Gastrocnemius medialis (tissue), 4 donors: ENCODE measurements around the gene CHST5. TPM values are rescaled to one million over a fixed set of nuclear protein-coding genes. Genes with fewer than 3 reads are reported as not detected.
"Not testable (repeated sequence)": the region's sequence is repeated elsewhere in the genome, so short reads cannot be mapped to it uniquely, and the experiment has no call there.

Experiments
- ATAC-seq, 2 donors: fragments of 150-250 bp; one replicate each; pipeline ENCODE4 v1.9.1; 2016
- DNase-seq, 2 donors: peaks; one replicate each; pipeline ENCODE4 v3.0.0-alpha.2; 2019
- H3K27ac ChIP-seq, 4 donors: fragments of 200-600 bp; sonication (generic); 1 replicate in 1 of 4; 2 replicates in 3 of 4; pipeline ENCODE4 v1.5.1; 2016 to 2018; ENCODE audit warnings: mild to moderate bottlenecking in 2 of 4, moderate library complexity in 1 of 4
- H3K27me3 ChIP-seq, 3 donors: fragments of 200-600 bp; sonication (generic) in 2 of 3; 1 replicate in 1 of 3; 2 replicates in 2 of 3; pipeline versions ENCODE4 v1.5.1 to v1.6.0; 2016 to 2019; ENCODE audit warnings: mild to moderate bottlenecking in 1 of 3, moderate library complexity in 1 of 3
- H3K36me3 ChIP-seq, 2 donors: fragments of 200-600 bp; sonication (generic) in 1 of 2; one replicate each; pipeline ENCODE4 v1.5.1; 2017 to 2018
- H3K4me1 ChIP-seq, 2 donors: fragments of 200-600 bp; sonication (generic) in 1 of 2; one replicate each; pipeline ENCODE4 v1.5.1; 2016 to 2017; ENCODE audit warnings: mild to moderate bottlenecking in 2 of 2
- H3K4me3 ChIP-seq, 4 donors: fragments of 200-600 bp; sonication (generic) in 3 of 4; 1 replicate in 1 of 4; 2 replicates in 3 of 4; pipeline ENCODE4 v1.5.1; 2016 to 2019; ENCODE audit warnings: mild to moderate bottlenecking in 2 of 4
- H3K9me3 ChIP-seq, 3 donors: fragments of 200-600 bp; sonication (generic) in 2 of 3; 1 replicate in 1 of 3; 2 replicates in 2 of 3; pipeline ENCODE4 v1.5.1; 2016 to 2019
- POLR2A ChIP-seq, 2 donors: fragments of 450-650 bp; IDR thresholded peaks; one replicate each; pipeline ENCODE4 v1.6.1; 2017; ENCODE audit warnings: antibody characterized with exemption in 2 of 2, mild to moderate bottlenecking in 2 of 2, moderate library complexity in 2 of 2
- in situ Hi-C, 4 donors: fragments of 200-750 bp; cut with MboI; loops; one replicate each; pipeline versions ENCODE4 v1.15.0 to v1.8.0; 2017; ENCODE audit warnings: low sequenced_read_pairs in 4 of 4
- intact Hi-C: fragments of 100-400 bp; cut with DNase I; formaldehyde crosslinking; loops from one replicate; pipeline ENCODE4 v1.15.1; 2023; ENCODE audit warnings: low total_unique reads
- total RNA-seq, 4 donors: library from RNA; depleted of rRNA; stranded (reverse); fragments of >200 nt; gene quantifications; one replicate each; pipeline versions ENCODE4 v1.1.0 to v1.2.3, GENCODE V29; 2016
- TF ChIP-seq, protein P1 (sequence below), 5 experiments: fragments of 450-650 bp in 3 of 5; fragments of 200-600 bp in 2 of 5; sonication (generic) in 2 of 5; IDR thresholded peaks in 4 of 5; conservative IDR thresholded peaks in 1 of 5; 1 replicate in 4 of 5; 2 replicates in 1 of 5; pipeline ENCODE4 v1.5.1; 2016 to 2019; ENCODE audit warnings: antibody characterized with exemption in 5 of 5, mild to moderate bottlenecking in 3 of 5, moderate library complexity in 3 of 5

Gene CHST5
- total RNA-seq, 4 donors from 2014 or later: 0.12 TPM; not detected in 3

DNA sequence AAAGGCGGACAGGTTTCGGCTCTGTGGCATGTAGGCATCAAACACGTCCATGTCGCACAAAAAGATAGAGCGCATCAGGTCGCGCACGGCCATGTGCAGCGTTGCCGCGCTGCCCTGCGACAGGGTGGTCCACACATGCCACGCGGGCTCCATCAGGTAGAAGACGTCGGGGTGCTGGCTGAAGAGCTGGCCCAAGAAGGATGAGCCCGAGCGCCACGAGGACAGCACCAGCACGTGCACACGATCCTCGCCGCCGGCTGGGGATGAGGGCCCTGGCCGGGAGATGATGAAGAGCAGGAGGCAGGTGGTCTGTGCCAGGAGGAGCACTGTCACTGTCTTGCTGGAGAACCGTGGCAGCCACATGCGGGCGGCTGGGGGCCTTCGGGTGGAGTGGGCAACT lies 5.9 kb downstream of the CHST5 start:
- TF ChIP-seq, protein P1, sequence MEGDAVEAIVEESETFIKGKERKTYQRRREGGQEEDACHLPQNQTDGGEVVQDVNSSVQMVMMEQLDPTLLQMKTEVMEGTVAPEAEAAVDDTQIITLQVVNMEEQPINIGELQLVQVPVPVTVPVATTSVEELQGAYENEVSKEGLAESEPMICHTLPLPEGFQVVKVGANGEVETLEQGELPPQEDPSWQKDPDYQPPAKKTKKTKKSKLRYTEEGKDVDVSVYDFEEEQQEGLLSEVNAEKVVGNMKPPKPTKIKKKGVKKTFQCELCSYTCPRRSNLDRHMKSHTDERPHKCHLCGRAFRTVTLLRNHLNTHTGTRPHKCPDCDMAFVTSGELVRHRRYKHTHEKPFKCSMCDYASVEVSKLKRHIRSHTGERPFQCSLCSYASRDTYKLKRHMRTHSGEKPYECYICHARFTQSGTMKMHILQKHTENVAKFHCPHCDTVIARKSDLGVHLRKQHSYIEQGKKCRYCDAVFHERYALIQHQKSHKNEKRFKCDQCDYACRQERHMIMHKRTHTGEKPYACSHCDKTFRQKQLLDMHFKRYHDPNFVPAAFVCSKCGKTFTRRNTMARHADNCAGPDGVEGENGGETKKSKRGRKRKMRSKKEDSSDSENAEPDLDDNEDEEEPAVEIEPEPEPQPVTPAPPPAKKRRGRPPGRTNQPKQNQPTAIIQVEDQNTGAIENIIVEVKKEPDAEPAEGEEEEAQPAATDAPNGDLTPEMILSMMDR (IDR thresholded peaks at IDR 0.05 in 4 of 5, conservative IDR thresholded peaks at IDR 0.05 in 1 of 5): no peak
- Histone ChIP-seq H3K4me1 (no peaks in the 10 kb centered on the region), H3K4me3 (no peak overlapping the region), H3K27ac (no peak overlapping the region), H3K36me3 (no peaks in the 10 kb centered on the region), H3K9me3 (no peaks in the 10 kb centered on the region), H3K27me3 (no peaks in the 10 kb centered on the region)
- intact Hi-C loops: no loop called here
- no peak for DNase-seq
- in situ Hi-C loops: no loop called here
- no peak for ATAC-seq

DNA sequence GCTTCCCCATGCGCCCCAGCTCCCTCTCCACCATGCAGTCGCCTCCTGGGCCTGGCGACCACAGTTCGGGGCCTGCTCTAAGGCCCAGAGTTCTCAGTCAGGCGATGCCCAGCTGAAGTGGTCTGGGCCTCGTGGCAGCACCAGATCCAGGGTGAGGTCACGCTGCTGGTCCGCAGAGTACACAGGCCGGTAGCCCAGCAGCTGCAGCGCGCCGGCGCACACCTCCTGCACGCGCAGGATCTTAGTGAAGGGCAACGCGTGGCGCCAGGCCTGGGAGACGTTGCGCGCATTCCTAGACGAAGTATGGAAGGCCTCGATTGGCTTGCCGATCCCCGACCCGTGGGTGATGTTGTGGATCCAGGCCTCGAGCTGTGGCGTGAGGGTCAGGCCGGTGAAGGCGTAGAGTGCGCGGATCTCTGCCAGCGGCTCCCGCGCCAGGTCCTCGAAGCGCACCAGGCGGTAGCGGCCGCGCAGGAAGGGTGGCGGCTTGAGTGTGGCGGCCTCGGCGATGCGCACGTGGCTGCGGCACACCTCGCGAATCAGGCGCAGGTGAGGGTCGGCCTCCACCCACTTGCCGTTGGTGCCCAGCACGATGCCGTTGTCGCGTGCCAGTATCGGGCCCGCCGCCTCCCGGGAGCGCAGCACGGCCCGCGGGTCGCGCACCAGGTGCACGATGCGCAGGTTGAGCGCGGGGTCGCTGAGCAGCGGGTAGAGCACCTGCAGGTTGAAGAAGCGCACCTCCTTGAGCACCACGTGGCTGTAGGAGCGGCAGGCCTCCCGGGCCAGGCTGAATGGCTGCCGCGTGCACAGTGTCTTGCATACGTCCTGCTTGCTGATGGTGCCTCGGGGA lies 6.6 kb downstream of the CHST5 start:
- no peaks in the 10 kb centered on the region for H3K4me1 ChIP-seq
- ATAC-seq: no peak
- no peaks in the 10 kb centered on the region for H3K9me3 ChIP-seq
- TF ChIP-seq, protein P1 (IDR thresholded peaks at IDR 0.05 in 4 of 5, conservative IDR thresholded peaks at IDR 0.05 in 1 of 5): no peak
- TF ChIP-seq POLR2A (IDR thresholded peaks at IDR 0.05): no peak
- no peak overlapping the region for H3K27ac ChIP-seq
- intact Hi-C loops: no loop called here
- H3K36me3 ChIP-seq: no peaks in the 10 kb centered on the region
- no peaks in the 10 kb centered on the region for H3K27me3 ChIP-seq
- DNase-seq: no peak
- in situ Hi-C loops: no loop called here
- H3K4me3 ChIP-seq: no peak overlapping the region

DNA sequence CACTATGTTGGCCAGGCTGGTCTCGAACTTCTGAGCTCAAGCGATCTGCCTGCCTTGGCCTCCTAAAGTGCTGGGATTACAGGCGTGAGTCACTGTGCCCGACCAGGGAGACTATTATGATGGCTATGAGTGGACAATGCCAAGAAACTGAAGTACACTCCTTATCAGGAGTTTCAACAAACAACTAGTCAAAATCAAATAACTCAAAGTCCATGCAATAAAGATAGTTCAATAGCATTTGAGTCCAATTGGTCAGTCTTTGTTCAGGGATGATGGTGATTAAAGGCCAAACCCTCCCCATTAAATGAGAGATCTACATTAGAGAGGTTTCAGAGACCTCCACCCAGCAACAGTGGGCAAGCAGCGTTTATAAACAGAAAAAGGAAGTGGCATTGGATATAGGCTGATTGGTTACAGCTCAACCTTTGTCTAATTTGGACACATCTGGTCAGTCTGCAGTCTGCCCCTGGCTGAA lies 8.0 kb downstream of the CHST5 start:
- ATAC-seq (no peak), DNase-seq (no peak)
- Histone ChIP-seq H3K4me3 (no peak overlapping the region), H3K36me3 (no peaks in the 10 kb centered on the region), H3K4me1 (no peaks in the 10 kb centered on the region), H3K27ac (no peak overlapping the region), H3K27me3 (no peaks in the 10 kb centered on the region), H3K9me3 (no peaks in the 10 kb centered on the region)
- in situ Hi-C loops (no loop called here), intact Hi-C loops (no loop called here)
- TF ChIP-seq POLR2A (IDR thresholded peaks at IDR 0.05): no peak

DNA sequence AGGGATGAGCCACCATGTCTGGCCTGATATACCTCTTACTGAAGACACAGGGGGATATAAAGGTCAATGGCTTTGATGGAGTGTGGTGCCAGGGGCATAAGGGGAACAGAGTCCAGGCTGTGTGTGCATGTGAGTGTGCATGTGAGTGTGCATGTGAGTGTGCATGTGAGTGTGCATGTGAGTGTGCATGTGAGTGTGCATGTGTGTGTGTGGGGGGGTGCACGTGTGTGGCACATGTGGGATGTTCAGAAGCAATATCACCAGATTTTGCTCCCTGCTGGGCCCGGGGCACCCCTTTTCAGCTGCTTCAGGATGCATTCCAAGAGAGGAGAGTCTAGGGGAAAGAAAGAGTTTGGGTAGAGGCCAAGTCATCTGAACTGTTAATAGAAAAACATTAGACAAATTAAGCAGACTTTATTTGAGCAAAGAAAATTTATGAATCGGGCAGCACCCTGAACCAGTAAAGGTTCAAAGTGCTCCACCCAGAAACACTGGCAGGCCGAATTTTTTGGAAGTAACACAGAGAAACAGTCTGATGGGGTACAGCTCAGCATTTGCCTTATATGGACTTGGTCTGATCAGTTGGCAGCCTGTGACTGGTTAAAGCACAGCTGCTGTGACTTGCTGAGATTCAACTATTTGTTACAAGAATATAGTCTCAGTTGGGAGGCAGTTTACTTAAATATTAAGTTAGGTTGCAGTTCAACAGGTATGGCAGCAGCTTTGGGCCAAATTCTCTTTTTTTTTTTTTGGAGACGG lies 9.7 kb downstream of the CHST5 start:
- H3K27me3 ChIP-seq: no peaks in the 10 kb centered on the region
- in situ Hi-C loops: no loop called here
- H3K9me3 ChIP-seq: no peaks in the 10 kb centered on the region
- DNase-seq (no peak), ATAC-seq (no peak)
- no peaks in the 10 kb centered on the region for H3K36me3 ChIP-seq
- H3K4me1 ChIP-seq: no peaks in the 10 kb centered on the region
- TF ChIP-seq, protein P1 (IDR thresholded peaks at IDR 0.05 in 4 of 5, conservative IDR thresholded peaks at IDR 0.05 in 1 of 5): no peak
- no peak for TF ChIP-seq POLR2A (IDR thresholded peaks at IDR 0.05)
- no peak overlapping the region for H3K4me3 ChIP-seq
- no peak overlapping the region for H3K27ac ChIP-seq
- intact Hi-C loops: no loop called here

DNA sequence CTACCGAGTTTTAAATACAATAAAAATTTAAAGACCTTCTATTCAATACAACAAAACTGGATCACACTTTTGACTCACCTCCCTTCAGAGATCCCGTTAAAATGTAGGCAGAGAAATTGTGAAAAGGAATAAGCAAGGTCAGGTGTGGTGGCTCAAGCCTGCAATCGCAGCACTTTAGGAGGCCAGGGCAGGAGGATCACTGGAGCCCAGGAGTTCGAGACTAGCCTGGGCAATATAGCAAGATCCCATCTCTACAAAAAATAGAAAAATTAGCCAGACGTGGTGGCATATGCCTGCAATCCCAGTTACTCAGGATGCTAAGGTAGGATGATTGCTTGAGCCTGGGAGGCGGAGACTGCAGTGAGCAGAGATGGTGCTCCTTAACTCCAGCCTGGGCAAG lies 16.7 kb downstream of the CHST5 start:
- in situ Hi-C loops: loop anchor here in 1 of 4 donors (10.0 kb wide), 1 partner anchor 54 kb away; the partner anchor contains the start of gene TMEM170A

DNA sequence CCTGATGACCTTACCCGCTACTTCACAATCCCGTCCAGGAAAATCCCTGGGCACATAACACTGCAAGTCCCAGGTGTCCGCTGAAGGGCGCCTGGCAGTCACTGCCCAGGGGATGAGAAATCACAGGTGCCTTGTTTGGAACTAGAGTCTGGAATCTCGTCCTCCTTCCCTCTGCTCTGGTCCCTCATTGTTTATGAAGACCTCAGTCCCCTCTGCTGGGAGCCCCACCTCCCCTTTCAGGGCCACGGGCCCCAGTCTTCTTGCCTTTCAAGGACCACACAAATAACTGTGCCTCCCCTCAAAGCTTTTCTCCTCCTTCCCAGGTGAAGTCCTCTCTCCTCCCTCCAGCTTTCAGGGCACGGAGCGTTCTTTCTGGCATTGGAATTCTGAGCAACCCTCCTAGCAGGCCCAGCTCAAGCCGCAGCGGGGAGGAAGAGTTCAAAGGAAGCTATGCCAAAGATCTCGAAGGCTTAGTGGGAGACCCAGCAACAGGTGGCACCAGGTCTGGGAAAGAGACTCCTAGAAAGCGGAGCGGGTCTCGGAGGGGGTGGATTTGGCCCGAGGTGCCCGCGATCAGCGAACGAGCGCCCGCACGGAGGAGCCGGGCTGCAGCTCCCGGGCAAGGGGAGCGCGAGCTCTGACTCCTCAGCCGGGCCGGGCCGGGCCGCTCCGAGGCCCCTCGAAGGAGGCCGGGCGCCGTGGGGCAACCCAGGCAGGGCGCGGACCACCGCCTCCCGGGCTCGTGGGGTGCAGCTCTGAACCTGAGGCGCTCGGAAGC lies 19.5 kb downstream of the CHST5 start:
- intact Hi-C loops: loop anchor here (2.0 to 5.0 kb wide), 2 partner anchors 41 to 50 kb away; partner anchors contain the start of genes GABARAPL2 and TMEM231
- ATAC-seq: peak; percentile 44 to 50
- Histone ChIP-seq H3K27ac (peak overlapping the region; percentile 89 to 97 (median 95)), H3K4me3 (peak overlapping the region; percentile 77 to 98 (median 94))
- in situ Hi-C loops: loop anchor here in 1 of 4 donors (10.0 kb wide), 1 partner anchor 52 kb away; the partner anchor contains the start of gene TMEM170A
- H3K4me1 ChIP-seq, H3K27me3 ChIP-seq, H3K9me3 ChIP-seq, H3K36me3 ChIP-seq: not testable (repeated sequence)
- DNase-seq: peak in 1 of 2 donors; percentile 25

More for the DNA sequence above, 16.7 kb downstream of the CHST5 start:
- intact Hi-C loops: loop anchor here (5.0 kb wide), 1 partner anchor 38 kb away; the partner anchor contains the start of gene TMEM231
- peaks cover 0 to 6% of the 10 kb centered on the region in 2 donors for H3K4me1 ChIP-seq
- H3K27ac ChIP-seq: no peak overlapping the region
- H3K9me3 ChIP-seq: no peaks in the 10 kb centered on the region
- H3K4me3 ChIP-seq: no peak overlapping the region
- H3K27me3 ChIP-seq: no peaks in the 10 kb centered on the region
- ATAC-seq (no peak), DNase-seq (no peak)
- H3K36me3 ChIP-seq: no peaks in the 10 kb centered on the region
- no peak for TF ChIP-seq POLR2A (IDR thresholded peaks at IDR 0.05)
- TF ChIP-seq, protein P1 (IDR thresholded peaks at IDR 0.05 in 4 of 5, conservative IDR thresholded peaks at IDR 0.05 in 1 of 5): no peak
